Cardiac fibroblast (primary cell): ENCODE results near the gene PRKX.
A peak's percentile ranks its signal among the peaks of the same experiment; 100 is the strongest.
"Not testable (repeated sequence)": the region's sequence is repeated elsewhere in the genome, so short reads cannot be mapped to it uniquely, and the experiment has no call there.

Experiments used
- DNase-seq, 2 donors: peaks; one replicate each; pipeline versions ENCODE4 v3.0.0 to v3.0.0-alpha.2; 2010; ENCODE audit warnings: low read depth in 2 of 2
- H3K4me3 ChIP-seq, 2 donors: replicated peaks in 1 of 2; 1 replicate in 1 of 2; 2 replicates in 1 of 2; pipeline ENCODE4 v1.5.1; 2011; ENCODE audit warnings: low read depth in 2 of 2, low read length in 2 of 2, mild to moderate bottlenecking in 2 of 2, moderate library complexity in 1 of 2
- CTCF ChIP-seq: IDR thresholded peaks from one replicate; pipeline ENCODE4 v1.5.1; 2011; ENCODE audit warnings: low read depth, mild to moderate bottlenecking, low read length, inconsistent platforms

PRKX gene

GRCh38 chrX:3638280-3638873 lies 75.1 kb downstream of the PRKX start:
- peak; percentile 47 for TF ChIP-seq CTCF
- H3K4me3 ChIP-seq, result no peak overlapping the region
- DNase-seq, result peak; percentile 46 to 52

GRCh38 chrX:3636803-3637202 lies 76.6 kb downstream of the PRKX start:
- DNase-seq, result no peak
- no peak overlapping the region for H3K4me3 ChIP-seq
- TF ChIP-seq CTCF, result no peak

- H3K4me3 ChIP-seq, result no peak overlapping the region
- no peak for DNase-seq
- no peak for TF ChIP-seq CTCF
These were observed 82.3 kb downstream of the PRKX start for GRCh38 chrX:3631196-3631595.

- TF ChIP-seq CTCF, result no peak
- no peak overlapping the region for H3K4me3 ChIP-seq
These were observed 85.9 kb downstream of the PRKX start for GRCh38 chrX:3627594-3627993.

GRCh38 chrX:3621414-3621813 lies 92.0 kb downstream of the PRKX start:
- H3K4me3 ChIP-seq, result no peak overlapping the region
- DNase-seq, result no peak
- no peak for TF ChIP-seq CTCF

More at GRCh38 chrX:3627594-3627993, 85.9 kb downstream of the PRKX start:
- DNase-seq, result no peak

GRCh38 chrX:3611744-3612143 lies 101.7 kb downstream of the PRKX start:
- not testable (repeated sequence) for DNase-seq, H3K4me3 ChIP-seq

GRCh38 chrX:3609810-3610209 lies 103.6 kb downstream of the PRKX start:
- TF ChIP-seq CTCF, result no peak
- no peak overlapping the region for H3K4me3 ChIP-seq

More at GRCh38 chrX:3609810-3610209, 103.6 kb downstream of the PRKX start:
- peak; percentile 34 to 76 for DNase-seq
